GM12801 (cell line): ENCODE measurements around the gene CCDC28B.

Experiments used
- CTCF ChIP-seq: IDR thresholded peaks from one replicate; pipeline ENCODE4 v1.5.1; 2011; ENCODE audit warnings: control low read depth; ENCODE audit not compliant: insufficient read length; ENCODE audit errors: extremely low read depth

CCDC28B gene

GRCh38 chr1:32178380-32179192 is 21.8 kb upstream of the CCDC28B start:
- no peak for TF ChIP-seq CTCF

- TF ChIP-seq CTCF, result no peak
Measured at GRCh38 chr1:32179193-32179442, 21.3 kb upstream of the CCDC28B start.

- no peak for TF ChIP-seq CTCF
Measured at GRCh38 chr1:32179443-32180185, 20.8 kb upstream of the CCDC28B start, which contains the start of gene TXLNA. Gene TXLNA, plus strand, starts transcription at chr1:32179675. Its CDS starts 671 bp downstream, at chr1:32180346.

GRCh38 chr1:32180186-32181060 is 20.0 kb upstream of the CCDC28B start:
- TF ChIP-seq CTCF, result no peak

- TF ChIP-seq CTCF, result no peak
Measured at GRCh38 chr1:32181065-32181464, 19.3 kb upstream of the CCDC28B start.

GRCh38 chr1:32181563-32181962 is 18.8 kb upstream of the CCDC28B start:
- no peak for TF ChIP-seq CTCF

- no peak for TF ChIP-seq CTCF
Measured at GRCh38 chr1:32182060-32182459, 18.3 kb upstream of the CCDC28B start.
